ENCODE results near the gene RAMP1.
A peak's percentile ranks its signal among the peaks of the same experiment; 100 is the strongest.

RAMP1 gene

GRCh38 chr2:237919593-237919992 lies 60.2 kb downstream of the RAMP1 start:
- TF ChIP-seq CTCF (IDR thresholded peaks at IDR 0.05; ENCODE audit: low read depth, low read length, missing control alignments), result no peak
- H3K4me3 ChIP-seq (ENCODE audit: low read depth, low read length), result no peak overlapping the region
- DNase-seq (ENCODE audit: low read depth), result no peak

GRCh38 chr2:237920673-237921072 lies 61.2 kb downstream of the RAMP1 start:
- no peak for TF ChIP-seq CTCF (IDR thresholded peaks at IDR 0.05; ENCODE audit: low read depth, low read length, missing control alignments)

GRCh38 chr2:237921967-237922492 lies 62.6 kb downstream of the RAMP1 start:
- no peak for TF ChIP-seq CTCF (IDR thresholded peaks at IDR 0.05; ENCODE audit: low read depth, low read length, missing control alignments)
- DNase-seq (ENCODE audit: low read depth), result no peak

More at GRCh38 chr2:237920673-237921072, 61.2 kb downstream of the RAMP1 start:
- no peak overlapping the region for H3K4me3 ChIP-seq (ENCODE audit: low read depth, low read length)
- no peak for DNase-seq (ENCODE audit: low read depth)

GRCh38 chr2:237922641-237923361 lies 63.4 kb downstream of the RAMP1 start:
- no peak overlapping the region for H3K4me3 ChIP-seq (ENCODE audit: low read depth, low read length)
- DNase-seq (ENCODE audit: low read depth), result no peak
- no peak for TF ChIP-seq CTCF (IDR thresholded peaks at IDR 0.05; ENCODE audit: low read depth, low read length, missing control alignments)

More at GRCh38 chr2:237921967-237922492, 62.6 kb downstream of the RAMP1 start:
- no peak overlapping the region for H3K4me3 ChIP-seq (ENCODE audit: low read depth, low read length)

- peak; percentile 95 for TF ChIP-seq CTCF (IDR thresholded peaks at IDR 0.05; ENCODE audit: low read depth, low read length, missing control alignments)
- H3K4me3 ChIP-seq (ENCODE audit: low read depth, low read length), result no peak overlapping the region
- DNase-seq (ENCODE audit: low read depth), result no peak
Measured at GRCh38 chr2:237923481-237924163, 64.2 kb downstream of the RAMP1 start.

- DNase-seq (ENCODE audit: low read depth), result no peak
- TF ChIP-seq CTCF (IDR thresholded peaks at IDR 0.05; ENCODE audit: low read depth, low read length, missing control alignments), result no peak
- H3K4me3 ChIP-seq (ENCODE audit: low read depth, low read length), result no peak overlapping the region
Measured at GRCh38 chr2:237924164-237924534, 64.7 kb downstream of the RAMP1 start.
